Measurements from ENCODE around the gene SLC7A10.

Gene SLC7A10

DNA sequence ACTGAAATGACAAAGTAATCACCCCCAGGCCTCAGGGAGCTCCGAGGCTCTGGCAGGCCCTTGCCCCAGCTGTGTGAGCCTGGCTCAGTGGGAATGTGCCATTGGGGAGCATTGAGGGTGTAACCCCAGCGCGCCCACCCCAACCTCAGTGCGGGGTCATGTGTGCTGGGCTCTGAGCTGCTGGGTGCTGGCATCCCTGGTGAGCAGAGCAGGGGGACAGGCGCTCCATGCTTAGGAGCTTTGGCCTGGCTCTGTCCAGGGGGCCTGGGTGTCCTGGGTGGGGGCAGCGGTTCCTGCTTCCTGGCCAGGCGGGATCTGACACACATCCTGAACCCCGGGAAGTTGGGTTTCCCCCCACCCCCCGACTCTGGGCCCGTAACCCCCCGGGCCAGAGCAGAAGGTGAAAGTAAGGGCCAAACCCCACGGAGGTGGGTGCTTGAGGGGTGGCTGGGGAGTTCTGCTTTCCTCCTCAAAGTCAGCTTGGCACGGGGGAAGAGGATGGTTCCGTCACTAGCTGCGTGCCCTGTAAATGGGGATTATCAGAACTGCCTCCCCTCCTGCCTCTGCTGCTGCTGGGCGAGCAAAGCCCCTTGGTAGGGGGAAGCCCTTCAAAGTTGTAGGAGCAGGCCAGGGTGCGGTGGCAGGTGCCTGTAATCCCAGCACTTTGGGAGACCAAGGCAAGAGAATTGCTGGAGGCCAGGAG, 29.9 kb downstream of the SLC7A10 start:
- DNase-seq: no peak
- Histone ChIP-seq H3K9me2 (replicated peaks; ENCODE audit: insufficient read depth, low read length) (no peaks in the 10 kb centered on the region), H3K27ac (ENCODE audit: low read length) (no peak overlapping the region), H3K27me3 (replicated peaks; ENCODE audit: insufficient read depth, low read length) (peaks cover 26% of the 10 kb centered on the region), H2AFZ (ENCODE audit: low read length) (no peak overlapping the region), H3K4me3 (ENCODE audit: low read length) (no peak overlapping the region), H3K36me3 (replicated peaks; ENCODE audit: insufficient read depth, low read length) (no peaks in the 10 kb centered on the region), H3F3A (ENCODE audit: insufficient read depth, low read length) (no peaks in the 10 kb centered on the region), H3K4me2 (ENCODE audit: low read depth, low read length) (peak overlapping the region; percentile 27; the same call in 1 of the 2 replicates), H3K79me2 (ENCODE audit: low read length) (no peaks in the 10 kb centered on the region), H3K9me3 (replicated peaks; ENCODE audit: insufficient read depth, low read length) (no peaks in the 10 kb centered on the region), H3K4me1 (ENCODE audit: low read length) (no peaks in the 10 kb centered on the region), H3K9ac (ENCODE audit: low read length) (no peak overlapping the region), H4K20me1 (ENCODE audit: insufficient read depth, low read length) (no peaks in the 10 kb centered on the region)
- TF ChIP-seq, protein P1, sequence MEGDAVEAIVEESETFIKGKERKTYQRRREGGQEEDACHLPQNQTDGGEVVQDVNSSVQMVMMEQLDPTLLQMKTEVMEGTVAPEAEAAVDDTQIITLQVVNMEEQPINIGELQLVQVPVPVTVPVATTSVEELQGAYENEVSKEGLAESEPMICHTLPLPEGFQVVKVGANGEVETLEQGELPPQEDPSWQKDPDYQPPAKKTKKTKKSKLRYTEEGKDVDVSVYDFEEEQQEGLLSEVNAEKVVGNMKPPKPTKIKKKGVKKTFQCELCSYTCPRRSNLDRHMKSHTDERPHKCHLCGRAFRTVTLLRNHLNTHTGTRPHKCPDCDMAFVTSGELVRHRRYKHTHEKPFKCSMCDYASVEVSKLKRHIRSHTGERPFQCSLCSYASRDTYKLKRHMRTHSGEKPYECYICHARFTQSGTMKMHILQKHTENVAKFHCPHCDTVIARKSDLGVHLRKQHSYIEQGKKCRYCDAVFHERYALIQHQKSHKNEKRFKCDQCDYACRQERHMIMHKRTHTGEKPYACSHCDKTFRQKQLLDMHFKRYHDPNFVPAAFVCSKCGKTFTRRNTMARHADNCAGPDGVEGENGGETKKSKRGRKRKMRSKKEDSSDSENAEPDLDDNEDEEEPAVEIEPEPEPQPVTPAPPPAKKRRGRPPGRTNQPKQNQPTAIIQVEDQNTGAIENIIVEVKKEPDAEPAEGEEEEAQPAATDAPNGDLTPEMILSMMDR (IDR thresholded peaks at IDR 0.05; ENCODE audit: low read length): no peak
- TF ChIP-seq EZH2 (optimal IDR thresholded peaks at IDR 0.05; ENCODE audit: low read depth, low read length) (no peak), EZH2phosphoT487 (IDR thresholded peaks at IDR 0.05; ENCODE audit: low read length) (no peak)

DNA sequence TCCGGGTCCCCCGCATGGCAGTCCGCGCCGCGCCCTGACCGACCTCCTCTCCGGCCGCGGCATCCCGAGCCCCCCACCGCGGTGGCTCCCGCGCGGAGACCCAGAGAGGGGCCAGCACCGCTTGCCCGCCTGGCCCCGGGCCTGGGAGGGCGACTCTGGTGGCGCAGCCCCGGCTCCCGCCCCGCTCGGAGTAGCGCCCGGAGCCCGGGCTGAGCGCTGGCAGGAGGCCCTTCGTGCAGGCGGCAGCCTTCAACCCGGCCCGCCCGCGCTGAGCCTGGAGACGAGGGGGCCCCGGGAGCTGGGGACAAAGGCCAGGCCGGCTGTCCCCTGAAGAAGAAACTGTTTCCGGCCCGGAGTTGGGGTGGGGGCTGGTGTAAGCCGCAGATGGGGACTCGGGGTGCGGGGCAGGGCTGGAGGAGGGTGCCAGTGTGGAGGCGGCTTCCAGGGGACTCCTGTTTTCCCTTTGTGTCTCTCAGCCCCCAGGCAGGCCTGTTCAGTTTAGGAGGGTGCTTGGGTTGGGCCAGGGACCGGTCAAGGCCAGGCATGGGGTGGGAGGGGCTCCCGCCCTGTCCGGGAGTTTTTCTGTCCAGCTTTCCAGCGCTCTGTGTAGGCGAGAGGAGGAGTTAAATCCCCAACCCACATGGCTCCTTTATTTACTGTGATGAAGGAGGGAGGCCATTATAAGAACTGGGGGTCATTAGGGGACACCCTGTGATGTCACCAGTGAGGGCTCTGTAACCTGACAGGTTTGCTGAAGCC, 30.6 kb downstream of the SLC7A10 start:
- Histone ChIP-seq H3K4me3 (ENCODE audit: low read length) (peak overlapping the region; percentile 20), H3K9ac (ENCODE audit: low read length) (no peak overlapping the region), H3K36me3 (replicated peaks; ENCODE audit: insufficient read depth, low read length) (no peaks in the 10 kb centered on the region), H3K9me3 (replicated peaks; ENCODE audit: insufficient read depth, low read length) (no peaks in the 10 kb centered on the region), H3K4me2 (ENCODE audit: low read depth, low read length) (peak overlapping the region; percentile 27; the same call in 1 of the 2 replicates), H3K27ac (ENCODE audit: low read length) (no peak overlapping the region), H3K4me1 (ENCODE audit: low read length) (no peaks in the 10 kb centered on the region), H2AFZ (ENCODE audit: low read length) (no peak overlapping the region), H4K20me1 (ENCODE audit: insufficient read depth, low read length) (no peaks in the 10 kb centered on the region), H3F3A (ENCODE audit: insufficient read depth, low read length) (no peaks in the 10 kb centered on the region), H3K9me2 (replicated peaks; ENCODE audit: insufficient read depth, low read length) (no peaks in the 10 kb centered on the region), H3K27me3 (replicated peaks; ENCODE audit: insufficient read depth, low read length) (peaks cover 33% of the 10 kb centered on the region), H3K79me2 (ENCODE audit: low read length) (no peaks in the 10 kb centered on the region)
- no peak for DNase-seq
- TF ChIP-seq EZH2phosphoT487 (IDR thresholded peaks at IDR 0.05; ENCODE audit: low read length): no peak
- TF ChIP-seq EZH2 (optimal IDR thresholded peaks at IDR 0.05; ENCODE audit: low read depth, low read length): no peak
- TF ChIP-seq, protein P1 (IDR thresholded peaks at IDR 0.05; ENCODE audit: low read length): no peak

DNA sequence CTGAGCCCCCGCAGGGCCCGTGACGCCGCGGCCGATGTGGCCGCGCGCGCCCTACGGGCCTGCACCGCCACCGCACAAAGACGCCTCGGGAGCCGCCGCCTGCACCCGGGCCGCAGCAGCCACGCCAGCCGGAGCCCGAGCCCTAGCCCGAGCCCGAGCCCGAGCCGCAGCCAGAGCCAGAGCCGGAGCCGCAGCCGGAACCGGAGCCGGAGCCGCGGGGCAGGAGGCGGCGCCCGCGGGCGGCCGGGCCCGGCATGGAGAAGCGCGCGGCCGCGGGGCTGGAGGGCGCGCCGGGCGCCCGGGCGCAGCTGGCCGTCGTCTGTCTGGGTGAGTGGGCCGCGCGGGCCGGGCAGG, 31.1 kb downstream of the SLC7A10 start:
- Histone ChIP-seq H3K4me1 (ENCODE audit: low read length) (no peaks in the 10 kb centered on the region), H3K79me2 (ENCODE audit: low read length) (no peaks in the 10 kb centered on the region), H3K9me3 (replicated peaks; ENCODE audit: insufficient read depth, low read length) (no peaks in the 10 kb centered on the region), H3K9me2 (replicated peaks; ENCODE audit: insufficient read depth, low read length) (no peaks in the 10 kb centered on the region), H3K4me2 (ENCODE audit: low read depth, low read length) (no peak overlapping the region), H4K20me1 (ENCODE audit: insufficient read depth, low read length) (no peaks in the 10 kb centered on the region), H3K4me3 (ENCODE audit: low read length) (no peak overlapping the region; the same call in 1 of the 2 replicates), H3K36me3 (replicated peaks; ENCODE audit: insufficient read depth, low read length) (no peaks in the 10 kb centered on the region), H3K9ac (ENCODE audit: low read length) (no peak overlapping the region), H2AFZ (ENCODE audit: low read length) (no peak overlapping the region), H3F3A (ENCODE audit: insufficient read depth, low read length) (no peaks in the 10 kb centered on the region), H3K27me3 (replicated peaks; ENCODE audit: insufficient read depth, low read length) (peaks cover 33% of the 10 kb centered on the region), H3K27ac (ENCODE audit: low read length) (no peak overlapping the region)
- TF ChIP-seq EZH2 (optimal IDR thresholded peaks at IDR 0.05; ENCODE audit: low read depth, low read length): no peak
- TF ChIP-seq, protein P1 (IDR thresholded peaks at IDR 0.05; ENCODE audit: low read length): no peak
- TF ChIP-seq EZH2phosphoT487 (IDR thresholded peaks at IDR 0.05; ENCODE audit: low read length): no peak
- DNase-seq: no peak

All from MM.1S (cell line).